Stimulated activated CD4-positive, alpha-beta T cell treated with anti-CD3 and anti-CD28 coated beads, Interleukin-15, amount 100 ng/mL, for 1 hour (primary cell): Measurements from ENCODE around the gene PPP1R14C.

ENCODE experiments used
- DNase-seq, 2 donors: peaks; one replicate each; pipeline ENCODE4 v3.0.0-alpha.2; 2020; ENCODE audit warnings: low read depth in 1 of 2, low spot score in 1 of 2

Gene PPP1R14C, protein sequence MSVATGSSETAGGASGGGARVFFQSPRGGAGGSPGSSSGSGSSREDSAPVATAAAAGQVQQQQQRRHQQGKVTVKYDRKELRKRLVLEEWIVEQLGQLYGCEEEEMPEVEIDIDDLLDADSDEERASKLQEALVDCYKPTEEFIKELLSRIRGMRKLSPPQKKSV

DNA sequence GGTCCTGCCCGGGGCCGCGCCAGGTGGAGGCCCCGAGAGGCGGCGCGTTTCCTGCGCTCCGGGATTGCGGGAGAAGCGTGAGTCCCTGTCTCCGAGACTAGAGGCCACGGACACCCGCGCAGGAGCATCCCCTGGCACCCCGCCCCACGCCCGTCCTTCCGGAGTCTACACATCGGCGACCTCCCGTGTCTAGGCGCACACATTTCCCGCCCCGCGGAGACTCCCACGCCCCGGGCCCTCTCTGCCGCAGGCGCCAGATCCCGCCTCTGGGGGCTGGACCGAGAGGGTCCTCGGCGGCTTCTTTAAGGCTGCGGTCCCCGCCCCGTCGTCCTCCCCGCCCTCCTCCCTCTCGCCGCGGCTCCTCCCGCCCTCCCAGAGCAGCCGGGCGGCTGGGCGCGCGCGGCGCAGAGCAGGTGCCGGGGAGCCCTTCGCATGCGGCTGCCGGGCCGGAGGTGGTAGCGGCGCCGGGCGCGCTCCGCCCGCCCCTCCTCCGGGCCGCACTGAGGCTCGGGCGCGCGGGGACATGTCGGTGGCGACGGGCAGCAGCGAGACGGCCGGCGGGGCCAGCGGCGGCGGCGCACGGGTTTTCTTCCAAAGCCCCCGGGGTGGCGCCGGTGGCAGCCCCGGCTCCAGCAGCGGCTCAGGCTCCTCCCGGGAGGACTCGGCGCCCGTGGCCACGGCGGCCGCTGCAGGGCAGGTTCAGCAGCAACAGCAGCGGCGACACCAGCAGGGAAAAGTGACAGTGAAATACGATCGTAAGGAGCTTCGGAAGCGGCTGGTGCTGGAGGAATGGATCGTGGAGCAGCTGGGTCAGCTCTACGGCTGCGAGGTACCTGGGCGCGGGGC, at the start of gene PPP1R14C:
TSS of gene PPP1R14C (plus strand) at position 375 of the 846 bp plus-strand sequence. CDS start at position 524, 149 bp downstream.
- peak in 1 of 2 donors; percentile 2 for DNase-seq

- no peak for DNase-seq
These were observed 49.4 kb upstream of the PPP1R14C start for GRCh38 chr6:150093397-150093796.

DNA sequence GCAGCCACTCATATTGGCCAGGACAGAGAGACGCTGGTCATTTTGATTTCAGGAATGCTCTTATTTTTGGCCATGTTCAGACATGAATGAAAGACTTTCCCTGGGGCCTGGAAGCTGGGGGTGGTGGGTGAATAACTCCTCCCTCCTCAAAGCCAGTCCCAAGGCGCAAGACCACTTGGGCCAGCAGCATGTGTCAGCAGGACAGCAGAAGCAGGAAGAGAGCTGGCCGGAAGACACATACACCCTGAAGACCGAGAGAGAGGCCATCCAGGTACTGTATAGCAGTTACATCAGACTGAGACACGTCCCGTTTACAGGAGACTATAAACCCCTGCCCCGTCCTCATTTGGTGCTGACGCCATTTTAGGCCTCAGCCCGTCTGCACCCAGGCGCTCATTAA, 44.7 kb upstream of the PPP1R14C start:
- DNase-seq, result no peak

GRCh38 chr6:150099546-150099945, 43.3 kb upstream of the PPP1R14C start:
- DNase-seq, result no peak

DNA sequence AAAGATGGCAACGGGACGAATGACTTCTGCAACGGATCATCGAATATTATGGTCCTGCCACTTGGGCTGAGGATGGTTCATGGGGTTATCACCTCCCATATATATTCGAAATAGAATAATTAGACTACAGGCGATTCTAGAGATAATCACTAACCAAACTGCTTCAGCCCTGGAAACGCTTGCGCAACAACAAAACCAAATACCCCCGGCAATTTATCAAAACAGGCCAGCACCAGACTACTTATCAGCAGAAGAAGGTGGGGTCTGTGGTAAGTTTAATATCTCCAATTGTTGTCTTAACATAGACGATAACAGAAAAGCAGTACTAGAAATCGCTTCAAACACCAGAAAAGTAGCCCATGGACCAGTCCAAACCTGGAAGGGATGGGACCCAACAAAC, 42.9 kb upstream of the PPP1R14C start:
- no peak for DNase-seq

DNA sequence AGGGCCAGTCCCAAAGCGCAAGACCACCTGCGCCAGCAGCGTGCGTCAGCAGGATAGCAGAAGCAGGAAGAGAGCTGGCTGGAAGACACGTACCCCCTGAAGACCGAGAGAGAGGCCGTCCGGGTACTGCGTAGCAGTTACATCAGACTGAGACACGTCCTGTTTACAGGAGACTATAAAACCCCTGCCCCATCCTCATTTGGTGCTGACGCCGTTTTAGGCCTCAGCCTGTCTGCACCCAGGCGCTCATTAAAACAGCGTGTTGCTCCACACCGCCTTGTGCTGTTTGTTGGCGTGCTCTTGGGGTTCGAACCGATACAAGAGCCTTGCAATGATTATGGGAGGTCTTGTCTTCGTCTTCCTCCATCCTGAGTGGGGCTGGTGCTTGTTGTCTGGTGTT, 42.1 kb upstream of the PPP1R14C start:
- DNase-seq, result no peak

- DNase-seq, result no peak
These were observed 40.0 kb upstream of the PPP1R14C start for GRCh38 chr6:150102750-150103270.

DNA sequence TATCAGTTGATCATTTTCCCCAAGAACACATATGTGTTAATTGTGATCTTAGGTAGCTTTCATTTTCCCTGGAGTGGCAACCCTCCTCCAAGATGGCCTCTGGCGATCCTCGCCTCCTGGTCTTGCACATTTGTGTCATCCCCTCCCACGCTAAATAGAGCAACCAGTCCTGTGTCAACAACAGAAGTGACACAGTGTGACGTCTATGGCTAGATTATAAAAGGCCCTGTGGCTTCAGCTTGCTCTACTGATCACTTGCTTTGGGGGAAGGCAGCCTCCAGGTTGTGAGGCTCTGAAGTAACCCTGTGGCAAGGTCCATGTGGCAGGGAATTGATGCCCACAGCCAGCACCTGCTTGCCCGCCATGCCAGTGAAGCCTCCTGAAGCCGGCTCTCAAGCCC, 30.6 kb upstream of the PPP1R14C start:
- DNase-seq, result no peak

- peak in 1 of 2 donors; percentile 1 for DNase-seq
These were observed 27.1 kb upstream of the PPP1R14C start for GRCh38 chr6:150115769-150116168.

DNA sequence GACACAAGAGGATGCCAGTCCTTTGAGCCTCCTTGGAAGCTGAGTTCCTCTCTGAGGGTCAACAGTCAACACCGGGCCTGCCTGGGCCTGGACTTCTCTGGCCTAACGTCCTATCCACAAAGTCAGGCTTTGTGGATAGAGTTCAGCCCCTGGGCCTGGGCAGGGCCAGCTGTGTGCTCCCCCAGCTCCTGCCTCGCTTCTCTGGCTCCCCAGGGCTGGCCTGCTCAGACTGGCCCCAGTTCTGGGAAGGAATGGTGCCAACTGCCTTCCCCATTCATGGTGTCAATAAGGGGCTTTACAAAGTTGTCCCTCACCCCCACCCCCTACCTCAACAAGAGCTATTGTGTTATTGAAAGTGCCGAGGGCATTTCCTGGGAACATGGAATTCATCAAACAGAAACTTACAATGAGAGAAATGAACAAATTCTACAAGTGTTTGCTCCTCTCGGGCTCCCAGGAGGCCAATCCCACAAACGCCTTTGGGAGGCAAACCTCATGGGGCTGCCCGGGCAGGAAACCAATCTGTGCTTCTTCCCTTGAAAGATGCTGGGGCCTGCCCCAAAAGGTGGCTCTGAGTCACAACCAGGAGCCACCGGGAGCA, 26.5 kb upstream of the PPP1R14C start:
- no peak for DNase-seq

- DNase-seq, result no peak
These were observed 24.6 kb upstream of the PPP1R14C start for GRCh38 chr6:150118203-150118602.

GRCh38 chr6:150118627-150119026, 24.2 kb upstream of the PPP1R14C start:
- no peak for DNase-seq

- DNase-seq, result no peak
These were observed 23.7 kb upstream of the PPP1R14C start for GRCh38 chr6:150119173-150119572.

GRCh38 chr6:150123645-150124044, 19.2 kb upstream of the PPP1R14C start:
- DNase-seq, result no peak

DNA sequence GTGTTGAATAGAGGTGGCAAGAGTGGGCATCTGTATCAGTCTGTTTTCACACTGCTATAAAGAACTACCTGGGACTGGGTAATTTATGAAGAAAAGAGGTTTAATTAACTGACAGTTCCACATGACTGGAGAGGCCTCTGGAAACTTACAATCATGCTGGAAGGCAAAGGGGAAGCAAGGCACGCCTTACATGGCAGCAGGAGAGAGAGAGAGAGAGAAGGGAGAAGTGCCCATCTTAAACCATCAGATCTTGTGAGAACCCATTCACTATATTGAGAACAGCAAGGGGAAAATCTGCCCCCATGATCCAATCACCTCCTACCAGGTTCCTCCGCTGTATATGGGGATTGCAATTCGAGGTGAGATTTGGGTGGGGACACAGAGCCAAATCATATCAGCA, 18.6 kb upstream of the PPP1R14C start:
- no peak for DNase-seq

- DNase-seq, result no peak
These were observed 16.1 kb upstream of the PPP1R14C start for GRCh38 chr6:150126641-150127291.

- DNase-seq, result no peak
These were observed 14.4 kb upstream of the PPP1R14C start for GRCh38 chr6:150128425-150128824.

- DNase-seq, result no peak
These were observed 13.0 kb upstream of the PPP1R14C start for GRCh38 chr6:150129616-150130505.

GRCh38 chr6:150133686-150134085, 9.2 kb upstream of the PPP1R14C start:
- no peak for DNase-seq

GRCh38 chr6:150134280-150134920, 8.4 kb upstream of the PPP1R14C start:
- no peak for DNase-seq
